Measurements from ENCODE around the gene SOAT2.
A peak's percentile ranks its signal among the peaks of the same experiment; 100 is the strongest.

GRCh38 chr12:53061404-53062010 is 41.8 kb upstream of the SOAT2 start:
- TF ChIP-seq, protein P1, sequence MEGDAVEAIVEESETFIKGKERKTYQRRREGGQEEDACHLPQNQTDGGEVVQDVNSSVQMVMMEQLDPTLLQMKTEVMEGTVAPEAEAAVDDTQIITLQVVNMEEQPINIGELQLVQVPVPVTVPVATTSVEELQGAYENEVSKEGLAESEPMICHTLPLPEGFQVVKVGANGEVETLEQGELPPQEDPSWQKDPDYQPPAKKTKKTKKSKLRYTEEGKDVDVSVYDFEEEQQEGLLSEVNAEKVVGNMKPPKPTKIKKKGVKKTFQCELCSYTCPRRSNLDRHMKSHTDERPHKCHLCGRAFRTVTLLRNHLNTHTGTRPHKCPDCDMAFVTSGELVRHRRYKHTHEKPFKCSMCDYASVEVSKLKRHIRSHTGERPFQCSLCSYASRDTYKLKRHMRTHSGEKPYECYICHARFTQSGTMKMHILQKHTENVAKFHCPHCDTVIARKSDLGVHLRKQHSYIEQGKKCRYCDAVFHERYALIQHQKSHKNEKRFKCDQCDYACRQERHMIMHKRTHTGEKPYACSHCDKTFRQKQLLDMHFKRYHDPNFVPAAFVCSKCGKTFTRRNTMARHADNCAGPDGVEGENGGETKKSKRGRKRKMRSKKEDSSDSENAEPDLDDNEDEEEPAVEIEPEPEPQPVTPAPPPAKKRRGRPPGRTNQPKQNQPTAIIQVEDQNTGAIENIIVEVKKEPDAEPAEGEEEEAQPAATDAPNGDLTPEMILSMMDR (IDR thresholded peaks at IDR 0.05) = peak in 2 of 3 donors; percentile 12 to 41
- TF ChIP-seq POLR2AphosphoS5 (IDR thresholded peaks at IDR 0.05) (peak in 1 of 3 donors; percentile 5), POLR2A (IDR thresholded peaks at IDR 0.05) (no peak)
